PC-3 (cell line): Measurements from ENCODE around the gene GPBP1.

ENCODE experiments used
- EZH2 ChIP-seq: fragments of 300-600 bp; sonication (generic); IDR thresholded peaks from one replicate; pipeline ENCODE4 v1.6.1; 2017; ENCODE audit warnings: antibody characterized with exemption, mild to moderate bottlenecking, low read length; ENCODE audit not compliant: unreplicated experiment
- TF ChIP-seq, protein P1 (sequence below): fragments of 300-600 bp; sonication (generic); conservative IDR thresholded peaks from 2 replicates; pipeline ENCODE4 v1.5.1; 2017; ENCODE audit warnings: antibody characterized with exemption, low read depth, mild to moderate bottlenecking, low read length

GRCh38 chr5:57210633-57211032, 36.8 kb downstream of the GPBP1 start:
- TF ChIP-seq, protein P1, sequence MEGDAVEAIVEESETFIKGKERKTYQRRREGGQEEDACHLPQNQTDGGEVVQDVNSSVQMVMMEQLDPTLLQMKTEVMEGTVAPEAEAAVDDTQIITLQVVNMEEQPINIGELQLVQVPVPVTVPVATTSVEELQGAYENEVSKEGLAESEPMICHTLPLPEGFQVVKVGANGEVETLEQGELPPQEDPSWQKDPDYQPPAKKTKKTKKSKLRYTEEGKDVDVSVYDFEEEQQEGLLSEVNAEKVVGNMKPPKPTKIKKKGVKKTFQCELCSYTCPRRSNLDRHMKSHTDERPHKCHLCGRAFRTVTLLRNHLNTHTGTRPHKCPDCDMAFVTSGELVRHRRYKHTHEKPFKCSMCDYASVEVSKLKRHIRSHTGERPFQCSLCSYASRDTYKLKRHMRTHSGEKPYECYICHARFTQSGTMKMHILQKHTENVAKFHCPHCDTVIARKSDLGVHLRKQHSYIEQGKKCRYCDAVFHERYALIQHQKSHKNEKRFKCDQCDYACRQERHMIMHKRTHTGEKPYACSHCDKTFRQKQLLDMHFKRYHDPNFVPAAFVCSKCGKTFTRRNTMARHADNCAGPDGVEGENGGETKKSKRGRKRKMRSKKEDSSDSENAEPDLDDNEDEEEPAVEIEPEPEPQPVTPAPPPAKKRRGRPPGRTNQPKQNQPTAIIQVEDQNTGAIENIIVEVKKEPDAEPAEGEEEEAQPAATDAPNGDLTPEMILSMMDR: no peak
- no peak for TF ChIP-seq EZH2
